K562 treated with DMSO at 1 percent for 4 hours (cell line): ENCODE results near the gene KRTAP4-8. TPM values are rescaled to one million over a fixed set of nuclear protein-coding genes. Genes with fewer than 3 reads are reported as not detected.

Source experiments
- total RNA-seq: library from RNA; unstranded; fragments of 300-600 nt; gene quantifications from 2 replicates; pipeline ENCODE4 v1.2.3, GENCODE V29; 2022; ENCODE audit not compliant: insufficient read depth

Gene KRTAP4-8
- not detected in 2 replicates for total RNA-seq

GRCh38 chr17:41098042-41098441 is at the start of gene KRTAP4-8:
KRTAP4-8 (minus strand) TSS chr17:41098142; CDS start chr17:41098084, 58 bp downstream.

GRCh38 chr17:41140360-41141131 is 42.6 kb upstream of the KRTAP4-8 start, which contains the start of gene KRTAP4-6:
KRTAP4-6 (minus strand) TSS chr17:41140544; CDS start chr17:41140487, 57 bp downstream.

GRCh38 chr17:41123991-41124371 is 26.0 kb upstream of the KRTAP4-8 start, which contains the start of gene KRTAP4-12:
KRTAP4-12 (minus strand) TSS chr17:41124182; CDS start chr17:41124122, 60 bp downstream.

DNA sequence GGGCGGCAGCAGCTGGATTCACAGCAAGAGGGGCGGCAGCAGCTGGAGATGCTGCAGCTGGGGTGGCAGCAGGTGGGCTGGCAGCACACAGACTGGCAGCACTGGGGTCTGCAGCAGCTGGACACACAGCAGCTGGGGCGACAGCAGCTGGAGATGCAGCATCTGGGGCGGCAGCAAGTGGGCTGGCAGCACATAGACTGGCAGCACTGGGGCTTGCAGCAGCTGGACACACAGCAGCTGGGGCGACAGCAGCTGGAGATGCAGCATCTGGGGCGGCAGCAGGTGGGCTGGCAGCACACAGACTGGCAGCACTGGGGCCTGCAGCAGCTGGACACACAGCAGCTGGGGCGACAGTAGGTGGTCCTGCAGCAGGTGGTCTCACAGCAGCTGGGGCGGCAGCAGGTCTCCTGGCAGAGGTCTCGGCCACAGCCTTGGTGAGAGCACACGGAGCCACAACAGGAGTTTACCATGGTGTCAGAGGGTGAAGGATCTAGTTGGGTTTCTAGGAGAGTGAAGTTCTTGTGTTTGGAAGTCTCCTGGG is 20.0 kb upstream of the KRTAP4-8 start, which contains the start of gene KRTAP4-11:
KRTAP4-11 (minus strand) TSS at position 528 of the 541 bp plus-strand sequence; CDS start at position 470, 58 bp downstream.

DNA sequence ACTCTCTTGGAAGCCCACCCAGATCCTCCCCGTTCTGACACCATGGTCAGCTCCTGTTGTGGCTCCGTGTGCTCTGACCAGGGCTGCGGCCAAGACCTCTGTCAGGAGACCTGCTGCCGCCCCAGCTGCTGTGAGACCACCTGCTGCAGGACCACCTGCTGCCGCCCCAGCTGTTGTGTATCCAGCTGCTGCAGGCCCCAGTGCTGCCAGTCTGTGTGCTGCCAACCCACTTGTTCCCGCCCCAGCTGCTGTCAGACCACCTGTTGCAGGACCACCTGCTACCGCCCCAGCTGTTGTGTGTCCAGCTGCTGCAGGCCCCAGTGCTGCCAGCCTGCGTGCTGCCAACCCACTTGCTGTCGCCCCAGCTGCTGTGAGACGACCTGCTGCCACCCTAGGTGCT is 7.4 kb upstream of the KRTAP4-8 start, which contains the start of gene KRTAP4-9:
KRTAP4-9 (plus strand) TSS at position 43 of the 400 bp plus-strand sequence; CDS start at position 43, 0 bp downstream.

GRCh38 chr17:41101586-41102259 is 3.8 kb upstream of the KRTAP4-8 start, which contains the start of gene KRTAP4-16:
KRTAP4-16 (minus strand) TSS chr17:41102209; CDS start chr17:41102209, 0 bp downstream.

DNA sequence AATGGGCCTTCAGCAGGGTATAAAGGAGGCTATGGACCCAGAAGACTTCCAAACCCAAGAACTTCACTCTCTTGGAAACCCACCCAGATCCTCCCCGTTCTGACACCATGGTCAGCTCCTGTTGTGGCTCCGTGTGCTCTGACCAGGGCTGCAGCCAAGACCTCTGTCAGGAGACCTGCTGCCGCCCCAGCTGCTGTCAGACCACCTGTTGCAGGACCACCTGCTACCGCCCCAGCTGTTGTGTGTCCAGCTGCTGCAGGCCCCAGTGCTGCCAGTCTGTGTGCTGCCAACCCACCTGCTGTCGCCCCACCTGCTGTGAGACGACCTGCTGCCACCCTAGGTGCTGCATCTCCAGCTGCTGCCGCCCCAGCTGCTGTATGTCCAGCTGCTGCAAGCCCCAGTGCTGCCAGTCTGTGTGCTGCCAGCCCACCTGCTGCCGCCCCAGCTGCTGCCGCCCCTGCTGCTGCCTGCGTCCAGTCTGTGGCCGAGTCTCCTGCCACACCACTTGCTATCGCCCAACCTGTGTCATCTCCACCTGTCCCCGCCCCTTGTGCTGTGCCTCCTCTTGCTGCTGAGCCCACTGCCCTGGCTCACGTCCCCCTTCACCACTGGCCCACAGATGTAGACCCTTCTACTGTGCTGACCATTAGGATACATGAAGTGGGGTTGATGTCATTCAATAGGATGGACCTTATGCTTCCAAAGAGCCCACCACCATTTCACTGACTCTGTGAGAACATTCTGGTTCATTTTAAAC is 13.7 kb downstream of the KRTAP4-8 start, which contains the start of gene KRTAP4-7:
KRTAP4-7 (plus strand) TSS at position 51 of the 757 bp plus-strand sequence; CDS start at position 108, 57 bp downstream.

GRCh38 chr17:41065829-41066624 is 31.9 kb downstream of the KRTAP4-8 start, which contains the start of gene KRTAP2-4:
KRTAP2-4 (minus strand) TSS chr17:41065879; CDS start chr17:41065845, 34 bp downstream.

DNA sequence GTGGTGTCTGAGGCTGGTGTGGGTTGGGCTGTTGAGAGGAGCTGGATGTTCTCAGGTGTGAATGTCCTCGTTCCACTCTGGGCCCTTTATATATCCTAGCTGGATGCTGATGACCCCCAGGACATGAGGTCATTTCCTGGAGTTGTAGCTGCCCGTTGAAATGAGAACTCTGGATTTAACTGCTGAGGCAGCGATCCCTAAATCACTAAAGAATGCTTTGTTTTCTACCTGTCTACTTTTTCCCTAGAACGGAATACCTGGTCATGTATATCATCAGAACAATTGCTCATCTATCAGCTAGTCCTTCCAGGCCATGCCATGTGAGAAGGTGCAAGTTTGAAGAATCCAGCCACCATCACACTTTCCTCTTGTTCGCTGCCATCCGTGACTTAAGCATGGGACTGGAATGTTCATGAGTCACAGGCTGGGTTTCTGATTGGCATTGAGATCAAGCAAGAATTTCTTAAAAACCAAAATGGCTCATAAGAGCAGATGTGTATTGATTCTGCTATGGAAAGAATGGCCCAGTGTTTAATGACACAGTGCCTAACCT is 37.8 kb downstream of the KRTAP4-8 start, which contains the start of gene KRTAP2-3:
KRTAP2-3 (minus strand) TSS at position 63 of the 553 bp plus-strand sequence. CDS start 64 bp downstream, outside the sequence.

DNA sequence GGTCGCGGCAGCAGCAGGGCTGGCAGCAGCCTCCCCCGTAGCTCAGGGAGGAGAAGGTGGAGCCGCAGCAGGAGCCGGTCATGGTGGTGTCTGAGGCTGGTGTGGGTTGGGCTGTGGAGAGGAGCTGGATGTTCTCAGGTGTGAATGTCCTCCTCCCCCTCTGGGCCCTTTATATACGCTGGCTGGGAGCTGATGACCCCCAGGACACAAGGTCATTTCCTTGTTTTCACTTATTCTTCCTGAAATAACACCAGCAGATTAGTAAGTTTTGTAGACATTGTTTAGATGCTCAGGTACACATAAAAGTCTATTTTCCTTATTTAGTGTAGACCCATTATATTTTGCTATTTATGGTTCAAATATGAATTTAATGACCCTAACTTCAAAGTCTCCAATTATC is 42.8 kb downstream of the KRTAP4-8 start, which contains the start of gene KRTAP2-2:
KRTAP2-2 (minus strand) TSS at position 101 of the 400 bp plus-strand sequence; CDS start at position 82, 19 bp downstream.

Other genes with a start within 250 kb of the KRTAP4-8 start
- 5.7 and 8.8 TPM in 2 replicates for gene KRT12, start 230.9 kb downstream of the KRTAP4-8 start, total RNA-seq
- gene KRT20, start 212.9 kb downstream of the KRTAP4-8 start, total RNA-seq: not detected in 2 replicates
- gene KRT23, start 160.5 kb downstream of the KRTAP4-8 start, total RNA-seq: not detected in 2 replicates
- gene KRT39, start 131.2 kb downstream of the KRTAP4-8 start, total RNA-seq: not detected in 2 replicates
- gene KRT40, start 113.8 kb downstream of the KRTAP4-8 start, total RNA-seq: not detected in 2 replicates
- gene KRTAP3-3, start 104.0 kb downstream of the KRTAP4-8 start, total RNA-seq: not detected in 2 replicates
- not detected in 2 replicates for gene KRTAP3-2, start 98.2 kb downstream of the KRTAP4-8 start, total RNA-seq
- not detected in 2 replicates for gene KRTAP3-1, start 89.0 kb downstream of the KRTAP4-8 start, total RNA-seq
- not detected in 2 replicates for gene KRTAP1-5, start 70.9 kb downstream of the KRTAP4-8 start, total RNA-seq
- not detected in 2 replicates for gene KRTAP1-4, start 67.9 kb downstream of the KRTAP4-8 start, total RNA-seq
- gene KRTAP1-3, start 63.3 kb downstream of the KRTAP4-8 start, total RNA-seq: not detected in 2 replicates
- gene KRTAP1-1, start 56.7 kb downstream of the KRTAP4-8 start, total RNA-seq: not detected in 2 replicates
- not detected in 2 replicates for gene KRTAP2-1, start 50.8 kb downstream of the KRTAP4-8 start, total RNA-seq
- not detected in 2 replicates for gene KRTAP2-2, start 42.9 kb downstream of the KRTAP4-8 start, total RNA-seq
- gene KRTAP2-3, start 38.0 kb downstream of the KRTAP4-8 start, total RNA-seq: not detected in 2 replicates
- gene KRTAP2-4, start 32.3 kb downstream of the KRTAP4-8 start, total RNA-seq: not detected in 2 replicates
- not detected in 2 replicates for gene KRTAP4-7, start 14.0 kb downstream of the KRTAP4-8 start, total RNA-seq
- not detected in 2 replicates for gene KRTAP4-16, start 4.1 kb upstream of the KRTAP4-8 start, total RNA-seq
- not detected in 2 replicates for gene KRTAP4-9, start 7.2 kb upstream of the KRTAP4-8 start, total RNA-seq
- gene KRTAP4-11, start 20.2 kb upstream of the KRTAP4-8 start, total RNA-seq: not detected in 2 replicates
- not detected in 2 replicates for gene KRTAP4-12, start 26.0 kb upstream of the KRTAP4-8 start, total RNA-seq
- gene KRTAP4-6, start 42.4 kb upstream of the KRTAP4-8 start, total RNA-seq: not detected in 2 replicates
- not detected in 2 replicates for gene KRTAP4-5, start 51.7 kb upstream of the KRTAP4-8 start, total RNA-seq
- gene KRTAP4-4, start 62.6 kb upstream of the KRTAP4-8 start, total RNA-seq: not detected in 2 replicates
- not detected in 2 replicates for gene KRTAP4-3, start 70.1 kb upstream of the KRTAP4-8 start, total RNA-seq
- not detected in 2 replicates for gene KRTAP4-2, start 80.1 kb upstream of the KRTAP4-8 start, total RNA-seq
- not detected in 2 replicates for gene KRTAP4-1, start 86.8 kb upstream of the KRTAP4-8 start, total RNA-seq
- gene KRTAP9-1, start 91.7 kb upstream of the KRTAP4-8 start, total RNA-seq: not detected in 2 replicates
- not detected in 2 replicates for gene KRTAP9-2, start 128.5 kb upstream of the KRTAP4-8 start, total RNA-seq
- not detected in 2 replicates for gene KRTAP9-3, start 134.3 kb upstream of the KRTAP4-8 start, total RNA-seq
- gene KRTAP9-8, start 139.9 kb upstream of the KRTAP4-8 start, total RNA-seq: not detected in 2 replicates
- gene KRTAP9-4, start 151.5 kb upstream of the KRTAP4-8 start, total RNA-seq: not detected in 2 replicates
- gene KRTAP9-9, start 157.2 kb upstream of the KRTAP4-8 start, total RNA-seq: not detected in 2 replicates
- not detected in 2 replicates for gene KRTAP9-6, start 167.2 kb upstream of the KRTAP4-8 start, total RNA-seq
- not detected in 2 replicates for gene KRTAP9-7, start 177.6 kb upstream of the KRTAP4-8 start, total RNA-seq
- not detected in 2 replicates for gene KRTAP29-1, start 204.7 kb upstream of the KRTAP4-8 start, total RNA-seq
- not detected in 2 replicates for gene KRTAP16-1, start 211.2 kb upstream of the KRTAP4-8 start, total RNA-seq
- gene KRTAP17-1, start 217.6 kb upstream of the KRTAP4-8 start, total RNA-seq: not detected in 2 replicates